Stimulated activated CD4-positive, alpha-beta T cell treated with anti-CD3 and anti-CD28 coated beads, TNF-alpha, amount 100 ng/mL, for 48 hours (primary cell): ENCODE measurements around the gene GPER1.

Experiments
- DNase-seq, 3 donors: peaks; one replicate each; pipeline ENCODE4 v3.0.0-alpha.2; 2020; ENCODE audit warnings: low read depth in 3 of 3

Gene GPER1

GRCh38 chr7:1087465-1087814, 473 bp upstream of the GPER1 start:
- DNase-seq: no peak

GRCh38 chr7:1090236-1090635, 2.3 kb downstream of the GPER1 start:
- DNase-seq: no peak

DNA sequence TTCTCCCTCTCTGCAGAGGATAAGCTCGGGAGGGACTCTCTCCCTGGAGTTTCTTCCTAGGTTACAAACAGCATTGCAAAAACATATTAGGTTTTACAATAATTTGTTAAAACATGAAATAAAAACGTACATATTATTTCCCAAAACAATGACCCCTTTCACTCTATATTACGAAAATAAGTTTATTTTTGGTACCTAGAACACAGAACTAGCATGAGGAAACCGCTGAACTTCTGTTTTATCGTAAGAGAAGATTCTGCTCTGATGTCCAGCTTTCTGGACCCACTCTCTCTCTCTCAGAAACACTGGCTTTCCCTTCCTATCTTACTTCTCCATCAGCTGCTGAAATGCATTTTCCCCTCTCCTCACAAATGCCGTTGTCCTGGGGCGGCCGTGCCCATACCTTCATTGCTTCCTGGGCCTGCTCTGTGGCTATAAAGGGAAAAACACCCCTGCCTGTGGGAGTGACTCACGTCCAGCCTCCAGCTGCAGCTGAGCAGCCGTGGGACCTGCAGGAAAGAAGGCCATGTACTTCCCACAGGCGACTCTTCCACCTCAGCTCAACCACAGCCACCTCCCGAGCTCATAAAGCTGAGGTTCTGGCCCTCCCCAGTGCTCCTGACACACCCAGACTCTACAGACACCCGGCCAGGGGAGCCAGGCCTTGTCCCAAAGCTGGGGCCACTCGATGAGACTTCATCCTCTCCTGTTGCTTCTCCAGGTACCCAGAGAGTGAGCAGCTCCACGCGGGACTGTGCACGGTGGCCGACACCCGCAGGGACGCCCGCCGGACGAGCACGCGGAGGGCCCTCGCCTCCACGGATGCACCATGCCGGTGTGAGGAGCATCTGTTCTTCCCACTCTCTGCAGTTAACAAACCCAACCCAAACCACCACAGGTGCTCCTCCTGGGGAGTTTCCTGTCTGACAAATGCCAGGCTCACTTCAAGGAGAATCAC, 3.1 kb downstream of the GPER1 start:
- DNase-seq: no peak

- no peak for DNase-seq
Observed at GRCh38 chr7:1091644-1092027, 3.7 kb downstream of the GPER1 start.

- DNase-seq: no peak
Observed at GRCh38 chr7:1092161-1092632, 4.3 kb downstream of the GPER1 start.

DNA sequence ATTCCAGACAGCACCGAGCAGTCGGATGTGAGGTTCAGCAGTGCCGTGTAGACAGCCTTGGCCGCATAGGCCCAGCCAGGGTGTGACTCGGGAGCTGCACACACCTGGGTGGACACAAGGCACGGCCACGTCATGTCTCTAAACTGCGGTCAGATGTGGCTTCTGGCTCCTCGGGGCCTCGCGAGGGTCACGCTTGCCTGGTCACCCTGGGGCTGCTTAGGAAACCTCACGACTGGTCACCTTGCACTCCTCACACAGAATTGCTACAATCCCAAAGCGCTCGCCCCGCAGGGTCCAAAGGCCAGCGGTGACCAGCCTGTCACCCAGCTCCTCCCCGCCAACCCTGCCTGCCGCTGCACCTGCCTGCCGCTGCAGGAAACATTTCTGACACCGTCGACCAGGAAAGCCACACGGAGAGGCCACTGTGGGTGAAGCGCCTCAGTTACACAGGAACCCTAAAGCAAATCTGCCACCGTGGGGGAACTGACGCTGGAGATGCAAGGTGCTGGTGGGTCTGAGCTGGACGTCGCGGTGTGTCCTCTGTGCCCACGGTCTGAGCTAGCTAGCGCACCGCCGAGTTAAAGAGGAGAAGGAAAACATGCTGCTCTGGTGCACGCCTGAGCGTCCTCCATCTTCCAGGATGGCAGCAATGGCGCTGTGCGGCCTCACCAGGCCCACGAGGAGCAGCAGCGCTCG, 5.0 kb downstream of the GPER1 start:
- no peak for DNase-seq

GRCh38 chr7:1093502-1093843, 5.6 kb downstream of the GPER1 start:
- DNase-seq: no peak

- DNase-seq: no peak
Observed at GRCh38 chr7:1093916-1094508, 6.1 kb downstream of the GPER1 start.

DNA sequence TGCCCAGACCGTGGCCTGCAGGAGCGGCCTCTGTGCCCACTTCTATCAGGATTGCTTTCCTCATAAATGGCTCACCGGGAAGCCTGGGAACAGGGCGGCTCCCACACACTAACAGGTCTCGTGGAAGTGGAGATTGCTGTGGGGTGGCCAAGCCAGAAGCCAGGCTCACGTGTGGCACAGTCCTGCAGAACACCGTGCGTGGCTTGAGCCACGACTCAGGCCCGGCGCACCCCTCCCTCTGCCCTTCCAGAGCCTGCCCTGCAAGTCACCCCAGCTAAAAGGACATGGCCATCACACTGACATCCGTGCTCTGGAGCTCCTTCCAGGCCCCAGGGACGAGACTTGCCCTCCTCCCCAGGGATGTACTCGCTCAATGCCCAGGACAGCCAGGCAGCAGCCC, 7.0 kb downstream of the GPER1 start:
- no peak for DNase-seq

GRCh38 chr7:1095621-1096155, 7.8 kb downstream of the GPER1 start:
- no peak for DNase-seq

DNA sequence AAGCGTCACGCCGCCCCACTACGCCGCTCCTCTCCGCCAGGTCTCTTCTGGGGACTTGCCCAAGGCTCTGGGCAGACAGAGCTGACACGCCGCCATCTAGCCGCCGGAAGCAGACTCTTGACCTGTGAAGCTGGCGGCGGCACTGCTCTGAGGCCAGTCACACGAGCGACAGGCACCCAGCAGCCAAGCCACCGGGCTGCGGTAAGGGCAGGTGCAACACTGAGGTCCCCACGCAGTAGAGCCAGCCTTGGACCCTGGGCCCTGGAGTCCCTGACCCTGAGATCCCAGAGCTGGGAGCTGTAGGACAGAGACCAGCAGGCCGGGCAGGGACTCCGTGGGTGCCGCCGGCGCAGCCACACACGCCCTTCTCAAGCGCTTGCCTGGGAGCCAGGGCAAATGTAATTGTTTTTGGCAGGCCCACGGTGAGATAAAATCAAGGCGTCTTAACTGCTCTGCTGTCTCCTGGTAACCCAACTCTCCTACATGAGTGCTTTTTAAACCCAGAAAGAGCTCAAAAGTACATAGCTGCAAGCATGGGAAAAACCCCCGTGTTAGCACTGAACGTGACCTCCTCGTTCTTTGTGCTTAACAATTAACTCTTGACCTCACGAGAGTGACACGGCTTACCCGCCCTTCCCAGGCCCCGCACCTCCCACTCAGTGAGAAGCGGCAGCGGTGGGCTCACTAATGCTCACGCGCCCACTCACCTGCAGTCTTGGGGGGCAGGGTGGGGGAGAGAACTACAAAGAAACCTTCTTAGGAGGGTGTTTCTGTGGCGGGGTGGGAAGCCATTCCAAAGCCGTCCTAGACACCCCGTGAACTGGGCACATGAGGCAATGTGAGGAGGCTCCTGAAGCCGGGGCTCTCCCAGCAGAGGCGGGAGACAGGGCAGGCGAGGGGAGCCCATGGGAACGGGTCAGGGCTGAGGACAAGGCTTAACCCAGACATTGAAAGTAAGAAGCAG, 8.5 kb downstream of the GPER1 start:
- no peak for DNase-seq

DNA sequence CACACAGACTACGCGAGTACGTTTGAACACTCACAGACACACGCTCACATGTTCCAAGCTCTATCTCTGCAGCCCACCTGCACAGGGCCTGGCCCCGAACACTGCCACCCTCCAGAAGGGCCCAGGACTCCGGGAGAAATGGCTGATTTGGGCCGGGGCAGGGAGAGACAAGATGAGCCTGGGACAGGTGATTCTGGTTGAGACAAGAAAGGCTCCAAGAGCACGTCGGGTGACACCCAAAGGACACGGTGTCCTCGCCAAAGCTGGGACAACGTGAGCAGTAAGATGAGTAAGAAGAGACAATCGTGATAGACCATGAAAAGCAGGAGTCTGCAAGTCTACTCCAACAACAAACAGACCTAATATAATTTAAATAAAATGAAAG, 9.2 kb downstream of the GPER1 start:
- no peak for DNase-seq

DNA sequence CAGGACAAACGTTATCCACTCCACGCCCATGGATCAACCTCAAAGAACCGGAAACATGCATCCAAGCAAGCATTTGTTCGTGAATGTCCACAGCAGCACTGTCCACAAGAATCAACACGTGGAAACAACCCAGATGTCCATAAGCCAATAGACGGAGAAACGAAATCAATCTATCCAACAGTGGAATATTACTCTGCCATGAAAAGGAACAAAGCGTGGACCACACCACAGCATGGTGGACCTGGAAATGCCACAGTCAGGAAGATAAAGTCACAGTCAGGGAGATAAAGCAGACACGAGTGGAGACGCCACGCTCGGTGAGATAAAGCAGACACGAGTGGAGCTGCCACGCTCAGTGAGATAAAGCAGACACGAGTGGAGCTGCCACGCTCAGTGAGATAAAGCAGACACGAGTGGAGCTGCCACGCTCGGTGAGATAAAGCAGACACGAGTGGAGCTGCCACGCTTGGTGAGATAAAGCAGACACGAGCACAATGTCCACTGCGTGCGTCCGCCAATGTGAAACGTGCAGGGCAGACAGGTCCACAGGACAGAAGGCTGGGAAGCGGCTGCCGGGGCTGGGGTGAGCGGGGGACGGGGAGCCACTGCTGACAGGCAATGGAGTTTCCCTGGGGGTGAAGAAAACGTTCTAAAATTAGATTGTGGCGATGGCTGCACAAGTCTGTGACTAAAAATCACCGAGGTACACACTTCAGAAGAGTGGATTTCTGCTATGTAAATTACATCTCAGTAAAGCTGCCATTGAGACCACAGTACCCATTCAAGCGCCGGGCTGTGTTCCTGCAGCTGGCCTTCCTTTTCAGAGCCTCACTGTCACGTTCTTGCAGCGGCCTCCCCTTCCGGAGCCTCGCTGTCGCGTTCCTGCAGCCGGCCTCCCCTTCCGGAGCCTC, 10.6 kb downstream of the GPER1 start:
- DNase-seq: no peak

GRCh38 chr7:1099154-1099542, 11.2 kb downstream of the GPER1 start:
- no peak for DNase-seq

DNA sequence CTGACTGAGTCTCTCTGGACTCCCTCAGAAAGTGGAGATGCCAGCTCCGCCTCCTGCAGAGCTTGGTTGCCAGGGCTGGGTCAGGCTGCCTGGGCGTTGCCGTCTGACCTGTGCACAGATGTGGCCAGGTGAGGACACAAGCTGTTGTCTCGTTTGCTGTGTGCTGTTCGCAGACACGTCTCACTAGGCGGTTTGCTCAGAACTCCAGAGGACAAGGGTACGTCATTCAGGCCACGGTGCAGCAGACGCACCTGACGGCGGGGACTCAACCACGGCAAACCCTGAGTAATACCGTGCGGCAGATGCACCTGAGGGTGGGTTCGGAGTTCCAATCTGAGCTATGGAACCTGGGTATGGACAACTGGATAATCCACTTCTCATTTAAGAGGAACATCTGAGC, 11.7 kb downstream of the GPER1 start:
- no peak for DNase-seq

GRCh38 chr7:1100386-1100785, 12.5 kb downstream of the GPER1 start:
- DNase-seq: no peak

DNA sequence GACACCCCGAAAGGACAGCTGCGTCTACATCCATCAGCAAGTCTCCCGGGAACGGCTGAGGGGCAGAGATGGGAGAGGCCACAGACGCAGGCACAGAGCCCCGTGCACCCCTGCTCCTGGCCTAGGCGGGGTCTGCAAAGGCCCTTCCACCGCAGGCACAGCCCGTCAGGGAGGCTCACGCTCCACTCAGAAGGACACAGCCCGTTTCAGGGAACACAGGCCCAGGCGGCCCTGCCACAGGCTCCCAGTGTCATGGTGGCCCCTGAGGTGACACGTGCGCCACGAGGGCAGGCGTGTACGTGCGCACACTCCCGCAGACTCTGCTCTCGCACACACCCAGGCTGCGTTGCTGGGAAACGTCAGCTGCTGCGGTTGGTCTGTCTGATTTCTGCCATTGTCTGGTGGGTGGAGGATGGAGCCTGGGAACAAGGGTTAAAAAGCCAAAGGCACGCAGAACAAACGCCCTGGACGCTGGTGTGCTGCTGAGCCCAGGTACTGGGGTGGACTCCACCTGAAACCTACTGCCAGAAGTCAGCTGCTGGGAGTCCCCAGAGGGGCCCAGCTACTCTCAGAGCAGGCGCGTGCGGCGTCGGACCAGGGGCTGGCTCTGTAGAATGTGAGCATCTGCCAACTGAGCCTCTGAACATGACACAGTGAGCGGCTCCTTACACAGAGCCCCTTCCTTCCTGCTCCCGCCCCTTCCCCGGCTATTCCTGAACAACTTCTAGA, 13.1 kb downstream of the GPER1 start:
- no peak for DNase-seq

DNA sequence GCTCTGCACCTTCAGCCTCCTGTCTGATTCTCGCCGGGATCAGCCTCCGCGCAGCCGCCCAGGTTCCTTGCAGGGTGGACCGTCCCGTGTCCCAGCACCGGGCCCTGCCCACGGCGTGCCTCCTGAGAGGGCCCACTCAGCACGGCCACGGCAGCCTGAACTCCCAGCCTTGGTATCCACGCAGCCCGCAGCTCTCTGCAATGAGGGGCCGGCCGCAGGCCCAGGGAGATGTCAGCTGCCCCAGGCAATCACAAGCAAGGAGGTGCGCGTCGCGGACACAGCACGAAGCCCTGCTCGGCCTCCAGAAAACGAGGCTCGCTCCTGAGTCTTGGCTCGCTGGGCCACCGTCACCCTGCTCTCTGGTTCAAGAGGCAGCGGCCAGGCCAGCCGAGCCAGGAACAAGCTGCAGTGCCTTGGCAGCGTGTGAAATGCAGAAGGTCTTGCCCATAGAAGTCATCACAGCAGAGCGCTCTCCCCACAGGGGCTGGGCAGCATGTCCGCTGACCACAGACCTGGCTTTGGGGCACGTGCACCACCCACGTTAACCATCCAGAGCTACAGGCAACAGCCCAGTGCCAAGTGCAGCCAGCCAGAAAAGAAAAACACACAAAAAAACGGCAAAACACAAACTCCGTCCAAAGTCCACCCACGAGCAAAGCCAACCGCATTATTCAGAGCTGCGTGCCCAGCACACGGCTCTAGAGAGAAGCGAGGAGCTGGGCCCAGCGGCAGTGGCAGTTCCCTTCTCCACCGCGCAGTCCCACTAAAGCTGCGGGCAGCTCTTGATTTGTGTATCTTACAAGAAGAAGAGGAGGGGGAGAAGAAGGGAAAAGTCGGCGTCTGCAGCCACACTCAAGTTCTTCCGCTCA, 13.9 kb downstream of the GPER1 start:
- no peak for DNase-seq
